Neuronal stem cell (in vitro differentiated cells): ENCODE data around the gene SLC25A42. TPM values are rescaled to one million over a fixed set of nuclear protein-coding genes. Genes with fewer than 3 reads are reported as not detected.
"Not testable (repeated sequence)": the region's sequence is repeated elsewhere in the genome, so short reads cannot be mapped to it uniquely, and the experiment has no call there.

Experiments
- DNase-seq: peaks from one replicate; pipeline ENCODE4 v3.0.0-alpha.2; 2013; ENCODE audit warnings: low spot score
- H2AFZ ChIP-seq: one replicate; pipeline ENCODE4 v1.6.1; 2013; ENCODE audit warnings: mild to moderate bottlenecking, low read length, inconsistent platforms
- H2AK5ac ChIP-seq: 2 replicates; pipeline ENCODE4 v1.6.1; 2013; ENCODE audit warnings: low read depth, mild to moderate bottlenecking, inconsistent platforms, low read length, moderate library complexity, mixed read lengths
- H2BK120ac ChIP-seq: 2 replicates; pipeline ENCODE4 v1.6.1; 2013; ENCODE audit warnings: low read depth, mild to moderate bottlenecking, inconsistent platforms, low read length, moderate library complexity, mixed read lengths
- H2BK12ac ChIP-seq: one replicate; pipeline ENCODE4 v1.6.1; 2013; ENCODE audit warnings: low read length, inconsistent platforms
- H2BK15ac ChIP-seq: 2 replicates; pipeline ENCODE4 v1.6.1; 2013; ENCODE audit warnings: mild to moderate bottlenecking, low read length, inconsistent platforms, mixed read lengths
- H2BK5ac ChIP-seq: one replicate; pipeline ENCODE4 v1.6.1; 2013; ENCODE audit warnings: inconsistent platforms, mild to moderate bottlenecking, low read length, moderate library complexity
- H3K14ac ChIP-seq: one replicate; pipeline ENCODE4 v1.6.1; 2013; ENCODE audit warnings: low read length, inconsistent platforms
- H3K18ac ChIP-seq: 2 replicates; pipeline ENCODE4 v1.6.1; 2013; ENCODE audit warnings: low read length, inconsistent platforms
- H3K23ac ChIP-seq: 2 replicates; pipeline ENCODE4 v1.6.1; 2013; ENCODE audit warnings: low read depth, mild to moderate bottlenecking, mixed read lengths, low read length, inconsistent platforms; ENCODE audit not compliant: poor library complexity
- H3K27ac ChIP-seq: replicated peaks from 3 replicates; pipeline ENCODE4 v1.5.1; 2013; ENCODE audit warnings: low read length, inconsistent platforms
- H3K27me3 ChIP-seq, 3 experiments: 2 replicates each; pipeline ENCODE4 v1.6.1; 2013; ENCODE audit warnings: low read length in 3 of 3, mild to moderate bottlenecking in 2 of 3, inconsistent platforms in 1 of 3, low read depth in 1 of 3, mixed read lengths in 1 of 3, moderate library complexity in 1 of 3; ENCODE audit not compliant: control insufficient read depth in 3 of 3, insufficient read depth in 3 of 3
- H3K36me3 ChIP-seq, 2 donors: replicated peaks in 1 of 2; 2 replicates each; pipeline ENCODE4 v1.6.1; 2013; ENCODE audit warnings: low read length in 2 of 2; ENCODE audit not compliant: control insufficient read depth in 2 of 2, insufficient read depth in 2 of 2
- H3K4ac ChIP-seq: 2 replicates; pipeline ENCODE4 v1.6.1; 2013; ENCODE audit warnings: inconsistent platforms, mild to moderate bottlenecking, low read length, moderate library complexity
- H3K4me1 ChIP-seq, 2 donors: 1 replicate in 1 of 2; 2 replicates in 1 of 2; pipeline ENCODE4 v1.6.1; 2013; ENCODE audit warnings: low read length in 2 of 2, low read depth in 1 of 2; ENCODE audit not compliant: control insufficient read depth in 2 of 2, insufficient read depth in 1 of 2
- H3K4me2 ChIP-seq: one replicate; pipeline ENCODE4 v1.6.1; 2013; ENCODE audit warnings: mild to moderate bottlenecking, low read length, inconsistent platforms; ENCODE audit not compliant: insufficient read depth, poor library complexity, severe bottlenecking
- H3K4me3 ChIP-seq, 2 donors: 2 replicates each; pipeline ENCODE4 v1.5.1; 2013; ENCODE audit warnings: low read length in 2 of 2, mild to moderate bottlenecking in 2 of 2, inconsistent platforms in 1 of 2, moderate library complexity in 1 of 2
- H3K79me1 ChIP-seq: one replicate; pipeline ENCODE4 v1.6.1; 2013; ENCODE audit warnings: low read depth, mild to moderate bottlenecking, inconsistent platforms, low read length, moderate library complexity
- H3K9ac ChIP-seq: one replicate; pipeline ENCODE4 v1.6.1; 2013; ENCODE audit warnings: mild to moderate bottlenecking, low read depth, low read length, inconsistent platforms; ENCODE audit not compliant: poor library complexity
- H3K9me3 ChIP-seq, 2 donors: replicated peaks in 1 of 2; 2 replicates each; pipeline versions ENCODE3 to v1.6.1; 2013; ENCODE audit warnings: low read length in 2 of 2, mild to moderate bottlenecking in 2 of 2, inconsistent platforms in 1 of 2, low read depth in 1 of 2, mixed read lengths in 1 of 2, moderate library complexity in 1 of 2; ENCODE audit not compliant: control insufficient read depth in 2 of 2, insufficient read depth in 1 of 2
- H4K8ac ChIP-seq: one replicate; pipeline ENCODE4 v1.6.1; 2013; ENCODE audit warnings: low read depth, mild to moderate bottlenecking, inconsistent platforms, low read length, moderate library complexity
- H4K91ac ChIP-seq: one replicate; pipeline ENCODE4 v1.6.1; 2013; ENCODE audit warnings: low read length, low read depth, mild to moderate bottlenecking, inconsistent platforms; ENCODE audit not compliant: poor library complexity
- WGBS, 2 donors: extraction: QIAGEN DNeasy Blood & Tissue Kit; methylation state at CpG; one replicate each; pipeline ENCODE4 v1.1.7; 2013; ENCODE audit warnings: missing lambda C conversion rate in 2 of 2, mixed read lengths in 1 of 2; ENCODE audit not compliant: insufficient read length in 2 of 2, insufficient replicate concordance in 1 of 2; ENCODE audit errors: extremely low coverage in 2 of 2; 5-methylcytosine and 5-hydroxymethylcytosine counted together
- polyA plus RNA-seq, 2 experiments: library from polyadenylated mRNA; stranded (reverse); fragments of 200-250 nt; gene quantifications; one replicate each; pipeline ENCODE4 v1.2.3, GENCODE V29; 2013

Gene SLC25A42
- polyA plus RNA-seq (2013, experiment 1 of 2) = 6.8 TPM
- polyA plus RNA-seq (2013, experiment 2 of 2) = 7.2 TPM

GRCh38 chr19:19063183-19064097 lies at the start of gene SLC25A42:
TSS of gene SLC25A42 (plus strand) at chr19:19063994. CDS start at chr19:19096125, 32,131 bp downstream.
- Histone ChIP-seq H3K9me3 (no peaks in the 10 kb centered on the region), H3K36me3 (peaks cover 2 to 20% of the 10 kb centered on the region in 2 donors), H3K18ac (peak within 1 kb of the TSS; percentile 89), H2BK12ac (no peak within 1 kb of the TSS), H2AK5ac (peak within 1 kb of the TSS; percentile 98), H3K4me3 (peak within 1 kb of the TSS; percentile 65 to 81), H3K27me3 (peaks cover 0 to 14% (median 2%) of the 10 kb centered on the region in 3 experiments), H3K4ac (peak within 1 kb of the TSS; percentile 76), H3K14ac (peak within 1 kb of the TSS; percentile 56), H3K4me1 (peaks cover 6 to 14% of the 10 kb centered on the region in 2 donors), H2BK5ac (peak within 1 kb of the TSS; percentile 53), H3K27ac (no peak within 1 kb of the TSS), H4K91ac (no peak within 1 kb of the TSS), H2AFZ (peak within 1 kb of the TSS; percentile 93), H4K8ac (peak within 1 kb of the TSS; percentile 72), H3K79me1 (peaks cover 5% of the 10 kb centered on the region), H3K9ac (peak within 1 kb of the TSS; percentile 91), H2BK120ac (no peak within 1 kb of the TSS), H3K23ac (peak within 1 kb of the TSS; percentile 25), H2BK15ac (no peak within 1 kb of the TSS), H3K4me2 (peak within 1 kb of the TSS; percentile 92)
- peak; percentile 99 for DNase-seq
- no CpG with 5 or more reads among the region's 77 CpGs for WGBS, 2 donors

GRCh38 chr19:19021115-19021514 lies 42.7 kb upstream of the SLC25A42 start:
- Histone ChIP-seq H3K79me1 (peaks cover 6% of the 10 kb centered on the region), H4K8ac (no peak overlapping the region), H2BK5ac (no peak overlapping the region), H4K91ac (no peak overlapping the region), H3K14ac (no peak overlapping the region), H2AFZ (no peak overlapping the region), H3K4me3 (no peak overlapping the region), H3K4me1 (no peaks in the 10 kb centered on the region), H3K9me3 (peaks cover 0 to 1% of the 10 kb centered on the region in 2 donors), H3K36me3 (peaks cover 48 to 89% of the 10 kb centered on the region in 2 donors), H3K27me3 (no peaks in the 10 kb centered on the region), H2BK12ac (no peak overlapping the region), H3K27ac (no peak overlapping the region), H3K23ac (no peak overlapping the region), H3K4me2 (no peak overlapping the region), H2BK120ac (no peak overlapping the region), H2AK5ac (no peak overlapping the region), H3K9ac (no peak overlapping the region), H3K4ac (no peak overlapping the region), H2BK15ac (no peak overlapping the region), H3K18ac (no peak overlapping the region)
- no peak for DNase-seq
- WGBS, 2 donors = no CpG with 5 or more reads among the region's 3 CpGs

- Histone ChIP-seq H3K18ac (no peak overlapping the region), H2BK5ac (no peak overlapping the region), H4K91ac (no peak overlapping the region), H3K14ac (no peak overlapping the region), H4K8ac (no peak overlapping the region), H3K36me3 (peaks cover 47 to 89% of the 10 kb centered on the region in 2 donors), H2BK120ac (no peak overlapping the region), H3K4ac (no peak overlapping the region), H3K79me1 (peaks cover 6% of the 10 kb centered on the region), H3K4me1 (no peaks in the 10 kb centered on the region), H3K4me3 (no peak overlapping the region), H3K9ac (peak overlapping the region; percentile 38), H2BK15ac (no peak overlapping the region), H2AFZ (no peak overlapping the region), H3K27me3 (no peaks in the 10 kb centered on the region), H3K4me2 (no peak overlapping the region), H3K9me3 (peaks cover 0 to 1% of the 10 kb centered on the region in 2 donors), H3K27ac (no peak overlapping the region), H2AK5ac (no peak overlapping the region), H3K23ac (no peak overlapping the region), H2BK12ac (no peak overlapping the region)
- no CpG with 5 or more reads among the region's 4 CpGs for WGBS, 2 donors
- DNase-seq = no peak
These were observed 41.3 kb upstream of the SLC25A42 start for GRCh38 chr19:19022380-19022961.

GRCh38 chr19:19023376-19023775 lies 40.4 kb upstream of the SLC25A42 start:
- H2BK15ac ChIP-seq, H3K4me1 ChIP-seq, H2BK120ac ChIP-seq, H3K23ac ChIP-seq, H3K18ac ChIP-seq, H3K27me3 ChIP-seq, H2AFZ ChIP-seq, H4K91ac ChIP-seq, H2BK5ac ChIP-seq, H3K9ac ChIP-seq, H3K9me3 ChIP-seq, H3K4me3 ChIP-seq, H4K8ac ChIP-seq, H2AK5ac ChIP-seq, H2BK12ac ChIP-seq, H3K27ac ChIP-seq, H3K4ac ChIP-seq, DNase-seq, H3K4me2 ChIP-seq, H3K79me1 ChIP-seq, H3K14ac ChIP-seq: not testable (repeated sequence)
- no CpG with 5 or more reads among the region's 1 CpG for WGBS, 2 donors
- H3K36me3 ChIP-seq = peaks cover 50 to 90% of the 10 kb centered on the region in 2 donors
